Non-pigmented ciliary epithelial cell (primary cell): ENCODE data around the gene NPAS3.

Experiments
- DNase-seq: peaks from one replicate; pipeline ENCODE4 v3.0.0-alpha.2; 2010; ENCODE audit warnings: low read depth

NPAS3 gene

DNA sequence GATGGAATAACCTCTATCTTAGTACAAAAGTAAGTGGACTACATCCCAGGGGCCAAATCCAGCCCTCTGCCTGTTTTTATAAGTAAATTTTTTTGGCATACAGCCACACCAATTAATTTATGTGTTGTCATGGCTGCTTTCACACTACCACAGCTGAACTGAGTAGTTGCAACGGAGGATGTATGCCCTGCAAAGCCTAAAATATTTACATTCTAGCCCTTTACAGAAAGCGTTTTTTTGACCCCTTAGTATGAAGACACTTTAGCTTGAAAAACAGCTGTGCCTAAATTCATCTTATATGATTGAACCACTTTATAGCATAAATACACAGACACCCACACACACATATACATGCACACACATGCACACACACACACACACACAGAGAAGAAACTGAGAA lies 510.6 kb downstream of the NPAS3 start:
- no peak for DNase-seq

DNA sequence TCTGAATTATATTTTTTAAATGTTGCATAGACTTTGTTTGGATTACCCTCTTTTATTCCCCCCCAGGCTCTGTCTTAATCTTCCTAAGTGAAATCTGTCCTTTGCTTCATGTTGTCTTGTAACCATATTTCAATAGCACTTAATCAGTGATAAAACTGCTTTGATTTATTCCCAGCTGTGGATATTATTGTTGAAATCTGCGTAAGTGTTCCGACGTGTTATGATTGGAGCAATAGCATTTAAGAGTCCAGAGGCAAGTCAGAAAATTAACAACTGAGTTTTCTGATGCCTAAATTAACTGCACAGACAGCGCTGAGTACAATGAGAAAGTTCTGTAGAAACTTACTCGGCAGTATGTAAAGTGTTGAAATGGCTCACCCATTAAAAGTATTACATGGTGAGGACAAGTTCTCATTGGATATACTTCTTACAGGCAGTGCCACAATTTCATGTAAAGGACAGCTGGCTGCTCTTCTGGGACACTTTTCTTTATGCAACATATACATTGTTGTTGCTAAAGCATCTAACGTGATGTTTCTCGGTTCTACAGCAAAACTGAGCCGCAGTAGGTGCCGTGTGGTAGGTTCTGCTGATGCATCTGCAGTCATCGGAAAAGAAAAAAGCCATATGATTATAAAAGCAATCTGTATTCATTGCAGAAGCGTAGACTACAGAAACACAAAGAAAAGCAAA lies 511.2 kb downstream of the NPAS3 start:
- no peak for DNase-seq

DNA sequence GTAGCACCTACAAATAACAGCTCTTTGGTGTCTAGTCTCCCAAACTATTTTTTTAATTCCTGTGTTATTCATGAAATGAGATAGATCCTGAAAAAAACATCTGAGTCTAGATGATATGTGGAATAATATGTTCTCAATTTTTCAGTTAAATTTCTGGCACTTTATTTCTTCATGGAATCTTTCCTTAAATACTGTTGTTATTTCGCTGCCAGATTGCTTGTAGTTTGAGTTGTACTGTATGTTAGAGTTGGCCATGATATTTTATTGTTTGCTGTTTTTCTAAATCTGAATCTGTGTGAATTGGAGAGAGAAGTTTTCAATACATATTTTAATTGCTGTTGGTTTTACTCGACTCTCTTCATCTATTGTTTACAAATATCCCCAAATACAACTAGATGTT lies 511.7 kb downstream of the NPAS3 start:
- DNase-seq, result no peak

DNA sequence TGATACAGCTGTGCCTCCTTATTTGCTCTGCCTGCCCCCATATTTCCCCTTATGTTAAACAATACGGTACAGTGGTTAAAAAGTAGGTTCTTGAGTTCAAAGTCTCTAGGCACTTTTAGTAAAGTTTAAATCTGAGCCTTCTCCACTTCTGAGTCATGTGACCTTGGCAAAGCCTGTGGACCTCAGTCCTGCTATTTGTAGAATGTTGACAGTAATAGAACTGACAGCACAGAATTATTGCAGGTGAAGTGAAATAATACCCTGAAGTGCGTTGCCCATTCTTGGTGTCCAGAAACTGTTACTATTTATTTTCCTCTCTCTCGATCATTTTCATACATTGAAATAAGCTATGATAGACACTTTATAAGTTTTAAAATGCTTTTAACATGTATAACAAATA lies 512.5 kb downstream of the NPAS3 start:
- no peak for DNase-seq

DNA sequence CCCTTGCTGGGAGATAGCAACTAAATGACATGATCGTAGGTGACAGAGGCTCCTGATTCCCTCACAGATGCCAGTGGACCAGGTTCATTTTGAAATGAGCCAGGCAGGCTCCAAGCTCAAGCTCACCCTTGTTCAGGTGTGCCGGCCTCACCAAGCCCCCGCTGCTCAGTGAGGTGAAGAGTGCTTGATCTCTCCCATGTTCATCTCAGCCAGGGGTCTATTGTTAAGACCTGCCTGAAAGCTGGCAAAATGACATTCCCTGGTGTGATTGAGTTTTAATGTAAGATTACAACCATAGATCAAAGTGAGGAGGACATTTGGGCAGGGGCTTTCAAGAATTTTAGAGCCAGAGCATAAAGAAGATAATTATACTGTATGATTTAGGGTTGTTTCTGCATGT lies 514.3 kb downstream of the NPAS3 start:
- no peak for DNase-seq

DNA sequence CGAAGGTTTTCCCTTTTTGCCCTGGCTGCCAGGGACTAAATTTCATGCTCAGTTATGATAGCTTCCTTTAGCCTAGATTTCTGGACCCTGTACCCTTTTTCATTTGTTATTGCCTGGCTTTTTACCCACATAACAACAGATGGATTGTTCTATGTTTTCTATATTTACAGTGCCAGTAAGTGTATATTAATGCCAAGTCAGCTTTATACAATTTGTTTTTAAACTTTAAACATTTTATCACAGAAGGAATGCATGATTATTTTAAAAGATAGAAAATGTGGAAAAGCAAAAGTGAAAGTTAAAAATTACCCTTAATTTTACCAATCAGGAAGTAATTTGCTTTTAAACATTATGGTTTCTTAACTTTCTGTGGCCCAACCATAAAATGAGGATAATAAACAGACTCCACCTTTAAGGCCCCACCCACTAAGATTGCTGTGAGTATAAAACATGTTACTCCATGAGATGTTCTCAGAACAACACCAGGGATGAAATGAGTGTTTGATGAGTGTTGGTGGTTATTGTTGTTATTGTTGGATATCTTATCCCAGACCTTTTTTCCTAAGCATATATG lies 515.4 kb downstream of the NPAS3 start:
- DNase-seq, result no peak

DNA sequence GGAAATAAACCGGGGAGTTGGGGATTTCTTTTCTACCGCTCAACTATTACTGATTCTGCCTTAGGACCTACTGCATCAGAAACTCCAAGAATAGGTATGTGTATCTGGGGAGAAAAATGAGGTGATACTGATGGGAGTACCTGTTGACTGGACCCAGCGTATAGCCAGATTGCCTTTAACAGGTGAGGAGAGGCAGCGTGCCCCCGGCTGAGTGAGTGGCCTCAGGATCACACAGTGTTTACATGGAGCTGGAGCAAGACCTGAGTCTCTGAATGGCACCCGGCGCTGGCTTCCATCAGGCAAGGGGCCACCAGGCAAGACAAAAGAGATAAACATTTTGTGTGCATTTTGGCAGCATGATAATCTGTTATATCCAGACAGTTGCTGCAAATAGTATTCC lies 516.0 kb downstream of the NPAS3 start:
- no peak for DNase-seq

DNA sequence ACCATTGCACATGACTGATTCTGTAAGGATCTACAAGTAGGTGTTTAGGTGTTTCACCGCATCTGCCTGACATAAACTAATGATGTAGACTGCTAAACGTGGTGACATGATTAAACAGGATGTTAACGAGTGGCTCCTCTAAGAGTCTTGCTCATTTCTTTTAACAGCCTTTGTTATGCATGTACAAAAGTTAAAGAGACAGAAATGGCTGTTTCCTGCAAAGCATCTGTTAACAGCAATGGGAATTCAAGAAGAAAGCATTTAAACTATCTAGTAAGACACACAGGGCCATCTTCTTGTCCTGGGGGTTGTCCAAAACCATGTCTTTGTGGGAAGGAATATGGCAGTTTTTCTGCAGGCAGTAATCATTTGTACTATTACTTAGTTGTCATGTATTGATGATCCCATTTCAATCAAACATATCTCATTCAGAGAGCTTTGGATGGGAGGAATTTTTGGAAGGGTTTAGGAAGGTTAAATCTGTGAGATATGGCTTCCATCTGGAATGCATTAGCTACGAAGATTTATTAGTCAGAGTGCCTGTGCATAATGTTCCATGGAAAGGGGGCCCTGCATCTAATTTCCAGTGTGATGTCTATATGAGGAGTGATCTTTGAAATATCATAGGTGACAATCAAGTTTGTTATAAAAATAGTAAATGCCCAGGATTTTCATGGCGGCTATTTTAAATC lies 517.1 kb downstream of the NPAS3 start:
- no peak for DNase-seq

DNA sequence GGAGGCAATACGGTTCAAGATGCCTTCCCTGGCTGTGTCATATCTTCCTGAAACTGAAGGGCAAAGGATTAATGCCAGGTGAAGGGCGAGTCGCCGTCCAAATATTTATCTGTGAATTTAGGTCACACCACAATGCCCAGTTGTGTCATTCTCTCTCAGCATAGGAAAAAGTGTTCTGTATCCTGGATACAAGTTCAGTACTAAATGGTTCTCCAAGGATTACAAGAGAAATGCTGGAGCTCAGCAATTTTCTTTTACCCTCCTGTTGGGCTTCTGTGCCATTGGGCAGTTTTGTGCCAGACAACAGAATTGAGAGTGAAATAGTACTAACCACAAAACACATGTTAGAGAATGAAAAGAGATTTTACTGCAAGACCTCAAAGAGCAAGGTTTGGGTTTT lies 518.3 kb downstream of the NPAS3 start:
- DNase-seq, result no peak

DNA sequence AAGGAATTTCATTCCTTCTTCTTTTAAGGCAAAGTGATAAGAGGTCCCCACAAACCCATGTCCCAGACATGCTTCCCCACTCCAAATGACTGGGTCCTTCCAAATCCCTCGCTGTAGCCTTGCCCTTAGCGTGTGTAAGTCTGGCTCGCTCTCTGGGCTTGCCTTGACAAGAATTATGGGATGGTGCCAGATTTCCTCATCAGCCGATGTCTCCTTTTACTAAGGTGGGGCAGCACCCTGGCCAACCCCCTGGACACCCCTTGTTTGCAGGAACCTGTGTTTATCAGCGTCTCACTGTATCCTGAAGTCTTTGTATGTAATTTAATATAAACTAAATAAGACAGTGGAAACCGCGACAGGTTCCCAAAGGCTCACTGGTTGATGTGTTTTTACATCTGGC lies 518.9 kb downstream of the NPAS3 start:
- no peak for DNase-seq

DNA sequence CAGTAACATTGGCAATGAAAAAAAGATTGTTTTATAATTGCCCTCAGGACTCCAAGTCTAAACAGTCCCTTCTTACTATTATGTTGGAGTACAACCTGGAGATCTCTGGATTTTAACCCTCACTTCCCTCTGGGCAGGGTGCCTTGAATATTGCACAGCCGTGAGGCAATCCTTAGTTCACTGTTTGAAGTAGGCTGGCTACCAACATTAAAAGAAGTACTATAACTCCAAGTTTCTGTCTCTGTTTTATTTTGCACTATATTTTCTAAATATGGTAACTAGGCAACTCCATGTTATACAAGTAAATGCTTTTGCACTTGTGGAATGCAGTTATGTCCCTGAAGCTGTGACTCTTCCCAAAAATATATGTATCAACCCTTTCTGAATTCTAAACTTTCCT lies 521.5 kb downstream of the NPAS3 start:
- no peak for DNase-seq

DNA sequence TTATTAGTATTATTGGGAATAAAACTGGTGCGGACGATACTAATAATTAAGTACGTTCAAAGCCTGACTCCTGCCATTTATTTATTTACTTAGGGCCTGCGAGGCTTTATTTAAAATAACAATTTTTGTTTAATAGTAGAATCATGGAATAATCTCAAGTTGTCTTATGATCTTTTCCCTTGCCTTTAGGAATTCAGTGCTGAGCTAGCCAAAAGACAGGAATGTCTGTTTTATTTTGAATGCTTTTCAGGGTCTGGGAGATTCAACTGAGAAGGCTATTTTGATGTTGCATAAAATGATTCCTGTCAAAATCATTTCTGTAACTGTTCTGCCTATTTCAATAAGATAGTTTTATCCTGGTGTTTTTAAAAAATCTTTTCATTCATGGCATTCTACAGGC lies 522.4 kb downstream of the NPAS3 start:
- no peak for DNase-seq

DNA sequence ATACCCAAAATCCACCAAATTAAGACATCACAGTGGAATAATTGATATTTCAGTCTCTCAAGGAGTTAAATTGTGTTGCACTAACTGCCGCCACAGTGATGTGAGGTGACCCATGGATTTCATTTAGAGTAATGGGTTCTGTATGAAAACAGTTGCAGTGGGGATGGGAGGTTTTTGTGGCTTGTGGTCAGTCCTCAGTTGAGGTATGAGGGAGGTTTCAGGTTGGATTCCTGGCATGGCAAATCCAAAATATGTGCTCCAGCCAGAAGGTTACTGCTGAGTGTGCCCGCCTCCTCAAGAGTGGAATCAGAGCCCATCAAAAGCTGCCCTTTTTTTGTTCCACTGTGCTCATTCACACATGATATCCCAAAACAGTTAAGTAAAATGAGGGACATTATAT lies 525.1 kb downstream of the NPAS3 start:
- DNase-seq, result no peak

DNA sequence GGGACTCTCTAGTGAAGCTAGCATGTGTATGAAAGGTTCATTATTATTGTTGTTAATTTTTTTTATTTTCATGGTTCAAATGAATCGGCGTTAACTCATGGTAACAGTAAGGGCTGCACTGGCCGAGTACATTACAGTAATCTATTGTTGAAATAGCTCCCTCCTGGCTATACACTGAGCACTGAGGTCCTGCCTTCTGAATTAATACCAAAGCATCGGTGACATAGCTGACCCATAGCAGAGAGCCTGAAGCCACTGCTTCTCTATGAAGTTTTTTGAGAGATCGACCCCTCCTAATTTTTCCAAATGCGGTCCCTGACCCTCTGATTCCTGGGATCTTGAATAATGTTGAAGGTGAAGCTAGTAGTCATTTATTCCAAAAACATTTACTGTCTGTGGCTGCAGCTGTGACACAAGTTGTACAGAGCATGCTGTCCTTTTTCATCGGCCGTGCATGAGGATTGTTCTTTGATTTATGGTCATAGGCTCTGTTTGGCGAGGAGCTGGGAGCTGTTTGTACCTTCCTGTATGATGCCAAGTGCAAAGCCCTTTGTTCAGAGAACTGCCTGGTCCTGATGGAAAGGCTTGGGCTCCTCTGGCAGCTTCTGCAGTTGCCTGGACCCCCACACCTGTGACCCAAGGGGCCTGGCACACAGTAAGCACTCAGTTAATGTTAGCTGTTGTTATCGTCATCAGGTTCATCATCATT lies 525.7 kb downstream of the NPAS3 start:
- no peak for DNase-seq

DNA sequence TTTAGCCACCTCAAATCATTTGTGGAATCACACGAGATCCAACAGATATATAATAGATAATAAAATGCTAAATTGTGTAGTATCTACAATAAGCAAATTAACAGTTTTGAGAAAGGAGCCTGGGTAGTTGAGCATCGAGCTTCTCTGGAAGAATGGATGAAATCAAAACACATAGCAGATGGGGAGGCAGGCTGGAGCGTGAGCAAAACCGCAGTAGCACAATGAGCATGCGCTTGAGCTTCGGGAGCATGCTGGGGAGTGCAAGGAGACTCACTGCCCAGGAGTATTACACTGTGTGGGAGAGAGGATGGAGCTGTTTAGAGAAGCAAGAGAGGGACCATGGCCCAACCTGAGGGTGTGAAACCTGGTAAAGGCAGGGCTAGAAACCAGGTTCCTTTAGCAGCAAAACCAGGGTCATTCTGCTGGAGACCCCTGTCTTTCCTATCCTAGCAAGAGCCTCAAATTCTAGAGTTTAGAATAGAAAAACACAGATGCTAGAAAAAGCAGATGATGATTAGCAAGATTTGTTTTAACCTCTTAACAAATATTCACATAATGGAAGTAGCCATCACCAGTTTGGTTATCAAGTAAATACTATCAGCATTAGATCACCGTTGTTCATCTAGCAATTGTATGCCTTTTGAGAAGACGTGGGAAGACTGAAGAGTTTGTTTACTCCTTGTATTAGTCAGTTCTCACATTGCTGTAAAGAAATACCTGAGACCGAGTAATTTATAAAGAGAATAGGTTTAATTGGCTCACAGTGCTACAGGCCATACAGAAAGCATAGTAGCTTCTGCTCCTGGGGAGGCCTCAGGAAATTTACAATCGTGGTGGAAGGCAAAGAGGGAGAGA lies 527.4 kb downstream of the NPAS3 start:
- DNase-seq, result peak; percentile 38

DNA sequence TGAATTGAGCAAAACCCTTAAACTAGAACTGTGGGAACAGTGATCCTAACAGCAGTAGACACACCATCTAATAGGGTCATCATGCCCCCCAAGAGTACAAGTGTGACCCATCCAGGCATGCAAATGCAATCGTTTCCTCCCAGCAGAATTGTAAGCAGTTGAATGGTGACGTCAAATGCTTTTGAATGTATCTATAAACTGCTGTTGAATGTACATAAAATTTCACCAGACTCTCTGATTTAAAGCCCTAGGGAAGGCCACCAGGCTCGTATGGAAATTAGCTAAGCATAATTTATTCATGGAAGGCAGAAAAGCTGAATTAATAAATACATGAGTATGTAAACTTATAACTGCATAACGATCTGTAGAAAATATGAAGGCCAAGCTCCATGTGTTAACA lies 529.3 kb downstream of the NPAS3 start:
- DNase-seq, result no peak

DNA sequence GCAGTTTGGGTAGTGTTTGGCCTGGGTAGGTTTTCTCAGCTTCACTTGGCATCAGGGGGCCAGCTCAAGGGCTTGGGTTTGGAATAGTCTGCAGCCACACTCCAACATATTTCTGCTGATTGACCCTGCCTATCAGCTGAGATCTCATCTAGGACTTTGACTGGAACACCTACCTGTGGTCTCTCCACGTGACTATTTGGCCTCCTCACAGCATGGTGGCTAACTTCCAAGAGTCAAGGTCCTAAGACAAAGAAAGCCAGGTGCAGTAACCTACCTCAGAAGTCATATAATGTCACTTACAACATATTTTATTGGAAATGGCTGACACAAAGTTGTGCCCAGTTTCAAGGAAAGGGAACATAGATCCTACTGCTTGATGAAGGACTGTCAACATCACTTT lies 531.2 kb downstream of the NPAS3 start:
- no peak for DNase-seq

DNA sequence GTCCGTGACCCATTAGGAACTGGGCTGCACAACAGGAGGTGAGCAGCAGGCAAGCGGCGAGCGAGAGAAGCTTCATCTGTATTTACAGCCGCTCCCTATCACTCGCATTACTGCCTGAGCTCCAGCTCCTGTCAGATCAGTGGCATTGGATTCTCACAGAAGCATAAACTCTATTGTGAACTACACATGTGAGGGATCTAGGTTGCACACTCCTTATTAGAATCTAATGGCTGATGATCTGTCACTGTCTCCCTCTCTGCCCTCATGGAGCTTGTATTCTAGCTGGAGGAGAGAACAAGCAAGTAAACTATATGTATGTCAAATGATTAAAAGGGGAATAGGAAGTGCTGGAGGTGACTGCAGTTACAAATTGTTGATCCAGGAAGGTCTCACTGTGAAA lies 533.1 kb downstream of the NPAS3 start:
- DNase-seq, result no peak

DNA sequence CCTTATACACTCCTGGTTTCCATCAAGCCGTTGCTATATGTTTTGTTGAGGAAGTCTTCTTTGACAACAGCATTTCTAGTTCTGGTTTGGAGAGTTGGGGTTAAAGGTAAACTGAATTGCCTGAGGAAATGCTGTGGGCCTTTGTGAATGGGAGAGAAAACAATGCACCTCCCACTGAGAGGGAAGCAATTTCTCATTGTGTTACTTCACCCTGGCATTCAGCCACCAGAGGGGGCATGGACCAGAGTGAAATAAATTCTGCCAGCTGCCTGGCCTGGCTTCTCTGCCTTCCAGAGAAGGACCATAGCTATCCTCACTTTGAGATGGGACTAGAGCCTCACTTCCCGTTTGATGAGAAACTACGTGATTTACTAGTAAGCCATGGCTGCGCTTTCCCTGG lies 536.9 kb downstream of the NPAS3 start:
- peak; percentile 15 for DNase-seq

DNA sequence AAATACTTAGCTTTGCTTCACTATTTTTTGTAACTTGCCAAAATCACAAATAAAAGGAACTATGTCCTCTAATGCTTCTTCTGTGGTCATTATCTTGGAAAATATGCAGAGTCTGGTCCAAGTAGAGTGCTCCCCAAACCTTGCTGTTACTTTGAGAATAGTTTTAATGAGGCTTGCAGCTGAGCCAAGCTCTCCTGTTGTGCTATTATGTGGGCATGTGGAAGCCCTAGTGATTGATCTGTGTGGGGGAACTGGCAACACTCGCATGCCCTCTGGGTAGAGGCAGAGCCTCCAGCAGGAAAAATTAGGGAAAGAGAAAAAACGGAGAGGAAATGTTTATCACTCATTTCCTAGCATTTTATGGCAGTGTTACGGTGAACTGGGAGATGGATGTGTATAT lies 539.1 kb downstream of the NPAS3 start:
- DNase-seq, result no peak

DNA sequence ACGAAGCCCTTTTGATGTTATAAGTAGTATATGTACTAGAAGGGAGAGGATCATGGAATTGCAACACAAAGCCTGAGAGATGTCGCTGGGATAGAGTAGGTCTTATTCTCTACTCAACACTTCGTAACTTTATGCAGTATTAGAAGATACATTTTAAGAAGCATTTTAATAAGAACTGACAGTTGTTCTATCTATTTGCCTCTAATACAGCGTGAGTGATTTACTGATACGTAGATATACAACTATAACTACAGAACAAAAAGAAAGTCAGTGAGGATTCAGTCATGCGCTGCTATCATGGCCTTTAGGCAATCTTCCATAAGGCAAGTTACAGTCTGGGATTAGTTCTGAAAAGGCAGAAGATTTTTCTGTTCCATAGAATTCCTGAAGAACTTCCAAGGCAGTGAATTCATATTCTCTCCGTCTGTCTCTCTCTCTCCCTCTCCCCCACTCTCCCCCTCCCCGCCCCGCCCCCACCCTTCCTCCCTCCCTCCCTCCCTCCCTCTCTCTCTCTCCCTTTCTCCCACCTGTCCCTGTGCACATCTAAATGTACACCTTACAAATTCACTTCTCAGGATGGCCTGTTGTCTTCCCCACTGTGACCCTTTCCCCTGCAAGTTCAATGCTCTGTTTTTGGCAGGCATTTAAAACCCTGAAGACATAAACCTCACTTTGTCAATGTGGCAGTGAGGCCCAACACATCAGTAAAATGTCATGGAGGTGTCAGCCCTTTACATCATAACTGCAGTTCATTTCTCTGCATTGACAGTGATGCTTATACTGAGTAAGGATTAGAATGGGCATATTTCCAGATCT lies 541.6 kb downstream of the NPAS3 start:
- DNase-seq, result no peak

DNA sequence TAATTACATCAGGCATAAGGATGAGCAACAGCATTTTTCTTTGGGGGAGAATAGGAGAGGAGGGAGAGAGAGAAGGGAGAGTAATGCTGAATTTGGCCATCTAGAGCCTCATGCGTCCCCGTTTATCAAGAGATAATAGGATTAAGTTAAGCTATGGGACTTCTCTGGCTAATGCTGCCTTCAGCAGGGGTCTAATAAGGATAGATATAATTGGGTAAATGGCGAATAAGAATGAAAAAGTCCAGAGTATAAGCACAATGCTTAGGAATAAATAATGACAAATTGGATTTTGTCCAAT lies 542.2 kb downstream of the NPAS3 start:
- no peak for DNase-seq
